Measurements from ENCODE around the gene KRT80.

The KRT80 gene

DNA sequence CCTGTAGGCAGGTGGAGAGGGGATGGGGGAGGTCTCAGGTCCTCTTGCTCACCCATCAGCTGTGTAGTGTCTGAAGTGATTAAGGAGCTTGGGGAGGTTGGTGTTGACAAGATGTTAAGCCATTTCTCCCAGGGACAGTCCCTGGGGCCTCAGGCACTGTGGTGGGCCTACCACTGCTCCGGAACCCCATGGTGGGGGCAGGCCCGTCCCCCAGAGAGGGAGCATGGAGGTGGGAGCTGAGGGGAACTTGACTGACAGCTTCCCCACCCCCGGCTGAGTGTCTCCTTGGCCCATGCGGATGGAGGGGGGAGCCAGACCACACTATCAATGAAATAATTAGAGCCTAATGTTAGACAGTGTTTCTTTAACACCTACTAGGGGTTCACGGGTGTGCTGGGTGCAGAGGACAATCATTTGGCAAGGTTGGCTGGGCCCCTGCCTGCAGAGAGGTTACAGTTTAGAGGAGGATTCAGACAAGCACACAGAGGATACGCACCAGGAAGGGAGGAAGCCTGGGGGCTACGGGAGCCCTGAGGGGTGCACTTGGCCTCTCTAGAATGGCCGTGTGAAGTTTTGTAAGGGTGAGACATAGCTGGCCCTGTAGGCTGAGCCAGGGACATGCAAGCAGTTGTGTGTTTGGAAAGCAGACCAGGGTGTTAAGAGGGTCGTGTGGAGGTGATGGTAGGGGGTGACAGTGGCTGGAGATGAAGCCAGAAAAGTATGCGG is 19.3 kb upstream of the KRT80 start:
- DNase-seq = no peak

DNA sequence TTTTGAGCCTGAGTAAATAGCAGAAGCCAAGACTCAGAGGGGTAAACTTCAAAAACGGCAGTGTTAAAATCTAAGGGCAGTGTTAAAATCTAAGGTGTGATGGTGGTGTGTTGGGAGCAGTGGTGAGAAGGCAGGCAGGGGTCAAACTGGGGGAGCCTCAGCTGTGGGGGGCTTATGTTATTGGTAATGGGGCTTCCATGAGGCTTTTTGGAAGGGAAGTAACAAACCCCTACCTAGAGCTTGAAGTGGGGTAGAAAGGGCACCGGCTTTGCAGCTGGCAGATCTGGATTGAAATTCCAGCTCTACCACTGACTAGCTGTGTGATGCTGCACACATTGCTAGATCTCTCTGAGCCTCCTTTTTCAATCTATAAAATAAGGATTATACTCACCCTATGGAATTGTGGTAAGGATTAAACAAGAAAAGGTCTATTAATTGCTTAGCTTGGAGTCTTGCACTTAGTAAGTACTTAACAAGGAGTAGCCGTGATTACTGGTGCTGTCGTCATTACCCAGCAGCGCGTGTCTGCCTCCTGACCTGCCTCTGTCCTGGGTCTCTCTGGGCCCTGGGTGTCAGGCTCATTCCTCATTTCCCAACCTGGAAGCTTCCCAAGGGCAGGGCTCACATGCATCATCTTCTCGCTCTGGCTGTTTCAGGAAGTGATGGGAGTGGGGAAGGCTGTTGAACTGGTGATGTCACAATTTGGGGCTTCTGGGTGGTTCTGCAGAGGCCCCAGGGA is 18.5 kb upstream of the KRT80 start:
- DNase-seq = no peak

GRCh38 chr12:52209321-52209720 is 17.5 kb upstream of the KRT80 start:
- DNase-seq = no peak

DNA sequence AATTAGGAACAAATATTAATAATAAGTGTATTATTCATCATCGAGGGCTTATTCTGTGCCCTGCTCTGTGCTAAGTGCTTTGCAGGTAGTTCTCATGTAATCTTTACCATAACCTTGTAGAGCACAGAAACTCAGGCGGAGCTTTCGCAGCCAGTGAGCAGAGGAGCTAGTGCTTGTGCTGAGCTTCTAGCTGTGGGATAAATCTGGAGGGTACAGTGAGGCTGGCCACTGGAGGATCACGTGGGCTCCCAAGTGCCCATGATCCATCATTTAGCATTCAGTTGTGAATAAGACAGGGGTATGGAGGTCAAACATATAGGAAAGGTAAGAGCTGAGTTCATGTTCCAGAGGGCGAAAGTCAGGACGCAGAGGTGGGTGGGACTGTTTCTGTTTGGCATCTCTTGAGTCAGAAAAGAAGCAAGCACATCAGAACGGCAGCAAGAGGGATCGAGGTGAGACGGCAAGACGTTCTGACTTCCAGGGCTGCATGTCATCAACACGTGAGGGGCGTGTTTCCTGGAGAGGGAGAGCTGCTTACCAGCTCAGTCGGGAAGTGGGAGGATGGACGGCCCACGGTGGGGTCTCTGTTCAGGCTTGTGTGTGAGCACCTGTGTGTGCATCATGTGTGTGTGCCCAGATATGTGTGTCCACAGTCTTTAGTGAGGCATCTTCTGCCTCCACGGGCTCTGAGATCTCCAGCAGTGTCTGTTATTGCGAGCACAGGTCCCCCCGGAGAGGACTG is 16.8 kb upstream of the KRT80 start:
- DNase-seq = no peak

- DNase-seq = no peak
These were observed 16.1 kb upstream of the KRT80 start for GRCh38 chr12:52207895-52208294.

DNA sequence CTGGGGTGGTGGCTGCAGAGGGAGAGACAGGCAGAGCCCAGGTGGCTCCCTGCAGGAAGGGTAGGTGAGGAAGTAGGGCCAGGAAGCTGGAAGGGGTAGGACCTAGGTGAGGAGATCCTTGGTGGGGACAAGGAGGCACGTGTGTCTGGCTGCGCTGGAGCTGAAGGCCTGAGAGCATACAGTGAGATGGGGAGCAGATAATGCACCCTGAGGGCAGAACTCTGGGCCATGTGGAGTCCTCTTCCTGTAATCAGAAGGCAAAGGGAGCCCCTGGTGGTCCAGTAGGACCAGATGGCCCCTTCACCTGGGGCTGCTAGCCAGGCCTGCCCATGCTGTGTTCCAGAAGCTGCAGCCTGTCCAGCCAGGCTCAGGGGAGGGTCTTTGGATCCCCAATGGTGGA is 15.3 kb upstream of the KRT80 start:
- no peak for DNase-seq

- DNase-seq = no peak
These were observed 14.7 kb upstream of the KRT80 start for GRCh38 chr12:52206304-52207040.

- no peak for DNase-seq
These were observed 13.9 kb upstream of the KRT80 start for GRCh38 chr12:52205612-52206303.

DNA sequence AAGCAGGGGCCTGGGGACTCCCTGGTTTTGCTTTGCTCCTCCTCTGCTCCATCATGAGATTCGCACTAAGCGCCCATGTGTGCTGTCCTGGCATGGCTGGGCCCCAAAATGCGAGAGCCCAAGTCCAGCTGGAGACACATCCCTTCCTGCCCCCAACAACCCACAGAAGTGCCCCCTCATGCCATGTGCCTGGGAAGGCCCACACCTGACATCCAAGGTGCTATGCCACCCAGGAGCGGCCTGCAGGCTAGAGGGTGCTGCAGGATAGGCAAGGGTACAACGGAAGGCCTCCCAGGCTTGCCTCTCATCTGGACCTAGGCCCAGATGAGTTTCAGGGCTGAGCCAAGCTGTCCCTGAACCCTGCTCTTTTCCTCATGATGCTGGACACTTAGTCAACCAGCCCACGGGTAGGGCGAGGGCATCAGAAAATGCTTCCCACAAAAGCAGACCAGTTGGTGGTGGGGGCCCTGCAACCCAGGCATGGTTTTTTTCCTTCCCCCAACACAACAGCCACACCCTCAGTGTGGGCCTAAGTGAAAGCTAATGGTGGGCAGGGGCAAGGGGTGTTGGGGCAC is 13.2 kb upstream of the KRT80 start:
- DNase-seq = no peak

GRCh38 chr12:52204095-52204930 is 12.5 kb upstream of the KRT80 start:
- DNase-seq = no peak

GRCh38 chr12:52203079-52203921 is 11.5 kb upstream of the KRT80 start:
- no peak for DNase-seq

GRCh38 chr12:52202361-52203078 is 10.7 kb upstream of the KRT80 start:
- DNase-seq = no peak

DNA sequence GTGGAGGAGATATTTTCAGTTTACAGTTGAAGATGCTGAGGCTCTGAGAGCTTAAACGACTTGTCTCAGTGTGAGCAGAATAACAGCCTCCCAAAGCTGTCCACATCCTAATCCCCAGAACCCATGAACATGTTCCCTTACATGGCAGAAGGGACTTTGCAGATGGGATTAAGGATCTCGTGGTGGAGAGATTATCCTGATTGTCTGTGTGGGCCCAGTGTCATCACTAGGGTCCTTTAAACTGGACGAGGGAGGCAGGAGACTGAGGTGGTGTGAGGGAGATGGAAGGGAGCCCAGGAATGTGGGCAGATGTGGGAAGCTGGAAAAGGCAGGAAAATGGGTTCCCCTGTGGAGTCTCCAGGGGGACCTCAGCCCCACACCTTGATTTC is 9.6 kb upstream of the KRT80 start:
- DNase-seq = no peak

DNA sequence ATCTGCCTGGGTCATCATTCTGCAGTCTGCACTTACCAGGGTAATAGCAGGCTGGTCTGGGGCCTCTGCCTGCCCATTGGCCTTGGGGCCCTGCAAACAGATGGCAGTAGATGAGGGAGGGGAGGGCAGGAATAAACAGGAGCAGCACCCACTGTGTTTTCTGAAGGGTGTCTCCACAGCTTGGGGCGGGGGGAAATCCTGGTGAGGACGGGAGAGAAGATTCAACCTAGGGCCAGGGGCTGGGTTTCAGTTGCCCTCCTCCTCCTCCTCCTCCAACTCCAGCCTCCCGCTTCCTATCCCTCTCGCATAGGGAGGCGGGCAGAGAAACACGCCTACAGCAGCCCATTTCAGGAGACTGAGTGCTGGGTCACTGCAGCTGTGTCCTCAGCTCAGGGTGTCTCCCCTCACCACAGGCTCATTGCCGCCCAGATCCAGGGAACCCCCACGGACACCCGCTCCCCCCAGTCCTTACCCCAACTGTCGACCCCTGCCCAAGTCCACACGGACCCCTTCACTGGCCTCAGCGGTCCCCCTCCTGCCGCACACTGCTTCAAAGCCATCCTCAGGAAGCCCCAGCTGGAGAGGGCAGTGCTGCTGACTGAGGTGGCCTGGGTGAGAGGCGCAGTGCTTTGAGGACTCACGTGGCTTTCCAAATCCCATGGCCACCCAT is 9.1 kb upstream of the KRT80 start:
- DNase-seq = no peak

GRCh38 chr12:52200086-52200780 is 8.4 kb upstream of the KRT80 start:
- no peak for DNase-seq

DNA sequence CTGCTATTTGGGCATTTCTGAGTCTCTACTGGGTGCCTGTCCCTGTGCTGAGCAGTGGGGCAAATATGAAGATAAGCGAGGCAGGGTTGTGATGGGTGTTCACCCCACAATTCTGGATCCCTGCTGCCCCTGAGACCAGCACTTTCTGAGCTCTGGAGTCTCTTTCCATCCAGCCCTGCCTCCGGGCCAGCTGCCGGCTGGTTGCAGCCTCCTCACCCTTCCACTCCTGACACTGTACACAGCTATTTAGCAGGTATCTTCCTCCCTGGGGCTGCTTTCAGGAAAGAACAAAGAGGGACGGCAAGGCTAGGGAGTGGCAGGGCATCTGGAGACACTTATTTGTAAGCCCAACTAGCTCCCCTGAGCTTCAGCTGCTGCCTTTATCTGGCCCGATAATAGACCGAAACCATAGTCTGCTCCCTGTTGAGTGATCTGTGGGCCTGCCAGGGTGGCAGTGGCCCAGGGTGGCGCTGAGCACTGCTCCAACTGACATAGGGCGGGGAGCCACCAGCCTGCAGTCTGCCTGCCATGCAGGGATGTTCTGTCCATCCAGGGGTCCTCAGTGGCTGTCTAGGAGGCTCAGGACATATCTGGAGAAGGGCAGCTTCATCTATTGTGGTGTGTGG is 7.6 kb upstream of the KRT80 start:
- DNase-seq = no peak

DNA sequence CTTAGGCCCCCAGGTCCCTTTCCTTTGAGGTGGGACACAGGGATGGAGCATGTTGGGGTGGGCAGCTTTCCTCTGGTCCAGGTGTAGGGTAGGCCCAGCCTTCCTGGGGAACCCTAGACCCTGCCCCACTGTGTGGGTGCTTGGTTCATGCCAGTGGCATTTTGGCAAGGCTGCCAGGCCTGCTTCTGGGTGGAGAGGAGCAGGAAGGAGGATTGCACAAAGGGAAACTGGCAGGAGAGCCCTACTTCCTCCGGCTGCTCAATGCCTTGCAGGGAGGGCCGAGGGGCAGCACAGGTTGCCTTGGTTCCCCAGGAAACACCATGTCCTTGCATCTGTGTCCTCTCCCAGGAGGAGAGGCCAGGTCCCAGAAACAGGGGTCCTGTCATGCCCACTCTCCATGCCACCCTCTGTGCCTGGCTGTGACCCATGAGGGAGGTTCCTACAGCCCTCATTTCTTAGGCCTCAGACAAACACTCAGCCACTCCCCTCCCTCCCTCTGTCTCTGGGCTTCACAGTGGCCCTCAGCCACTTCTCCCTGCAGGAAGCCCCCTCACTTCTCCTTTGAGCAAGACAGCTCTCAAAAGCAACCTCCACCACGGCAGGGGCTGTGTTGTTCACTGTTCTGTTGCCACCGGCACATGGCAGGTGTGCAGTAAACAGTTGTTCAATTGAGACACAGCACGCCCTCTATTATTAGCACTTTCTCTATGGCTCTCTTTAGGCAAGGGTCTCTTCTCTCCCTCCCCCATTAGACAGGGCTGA is 6.8 kb upstream of the KRT80 start:
- DNase-seq = no peak

Measured in stimulated activated CD8-positive, alpha-beta memory T cell treated with anti-CD3 and anti-CD28 coated beads, Interleukin-4, amount 100 ng/mL, for 48 hours (primary cell).